CD8-positive, alpha-beta memory T cell (primary cell): Measurements from ENCODE around the gene FAM168A. TPM values are rescaled to one million over a fixed set of nuclear protein-coding genes. Genes with fewer than 3 reads are reported as not detected.

Experiments used
- CTCF ChIA-PET: fragments of 350-600 bp; sonication (Branson Sonifier 250); formaldehyde crosslinking; loops from one replicate; lab custom pipeline; 2021; ENCODE audit warnings: antibody characterized with exemption; lab: Charles Lee
- POLR2A ChIA-PET: fragments of 350-600 bp; sonication (Branson Sonifier 250); formaldehyde crosslinking; loops from one replicate; lab custom pipeline; 2021; ENCODE audit warnings: antibody characterized with exemption; lab: Charles Lee
- DNase-seq, 5 donors: peaks; one replicate each; pipeline versions ENCODE4 v3.0.0 to v3.0.0-alpha.2; 2020 to 2022; ENCODE audit warnings: mixed read lengths in 1 of 5
- H3K27ac ChIP-seq: one replicate; pipeline ENCODE4 v1.7.0; 2013; ENCODE audit warnings: low read depth, mild to moderate bottlenecking, low read length, moderate library complexity
- H3K27me3 ChIP-seq: 2 replicates; pipeline ENCODE4 v1.7.0; 2013; ENCODE audit warnings: low read length, mild to moderate bottlenecking; ENCODE audit not compliant: insufficient read depth, poor library complexity, severe bottlenecking
- H3K36me3 ChIP-seq: 2 replicates; pipeline ENCODE4 v1.7.0; 2013; ENCODE audit warnings: mild to moderate bottlenecking, low read length, moderate library complexity; ENCODE audit not compliant: insufficient read depth
- H3K4me1 ChIP-seq: 2 replicates; pipeline ENCODE4 v1.7.0; 2013; ENCODE audit warnings: mild to moderate bottlenecking, low read length, moderate library complexity; ENCODE audit not compliant: insufficient read depth
- H3K4me3 ChIP-seq: 2 replicates; pipeline ENCODE4 v1.7.0; 2013; ENCODE audit warnings: mild to moderate bottlenecking, low read length
- H3K9me3 ChIP-seq: 2 replicates; pipeline ENCODE4 v1.7.0; 2013; ENCODE audit warnings: mild to moderate bottlenecking, low read length
- H3K27ac Mint-ChIP-seq, 8 donors: one replicate each; pipeline ENCODE4 v1.8.0; 2020 to 2021; ENCODE audit warnings: mixed read lengths in 8 of 8, mild to moderate bottlenecking in 6 of 8, inconsistent platforms in 3 of 8, moderate library complexity in 3 of 8
- H3K27me3 Mint-ChIP-seq, 2 donors: one replicate each; pipeline ENCODE4 v1.8.0; 2020 to 2021; ENCODE audit warnings: mixed read lengths in 2 of 2, mild to moderate bottlenecking in 1 of 2, moderate library complexity in 1 of 2
- H3K36me3 Mint-ChIP-seq, 3 donors: one replicate each; pipeline ENCODE4 v1.8.0; 2020 to 2021; ENCODE audit warnings: mixed read lengths in 3 of 3, inconsistent platforms in 1 of 3, mild to moderate bottlenecking in 1 of 3
- H3K4me1 Mint-ChIP-seq, 3 donors: one replicate each; pipeline ENCODE4 v1.8.0; 2020 to 2021; ENCODE audit warnings: mixed read lengths in 3 of 3, inconsistent platforms in 1 of 3, mild to moderate bottlenecking in 1 of 3
- H3K4me3 Mint-ChIP-seq, 7 donors: one replicate each; pipeline ENCODE4 v1.8.0; 2020 to 2021; ENCODE audit warnings: mixed read lengths in 7 of 7, mild to moderate bottlenecking in 6 of 7, moderate library complexity in 4 of 7, inconsistent platforms in 2 of 7
- H3K9me3 Mint-ChIP-seq, 5 donors: one replicate each; pipeline ENCODE4 v1.8.0; 2020 to 2022; ENCODE audit warnings: mixed read lengths in 5 of 5, mild to moderate bottlenecking in 3 of 5, moderate library complexity in 2 of 5, inconsistent platforms in 1 of 5
- polyA plus RNA-seq: library from polyadenylated mRNA; unstranded; fragments of 300-500 nt; fragmentation: Illumina TruSeq; gene quantifications from one replicate; pipeline ENCODE4 v1.2.3, GENCODE V29; 2021
- total RNA-seq, 2 experiments: library from RNA; stranded (reverse); gene quantifications; one replicate each; pipeline ENCODE4 v1.2.3, GENCODE V29; 2021

FAM168A gene
- total and polyA plus RNA-seq, 3 experiments from 2014 or later = 2.5 to 13.1 (median 11.7) TPM

GRCh38 chr11:73532310-73532709 is 65.6 kb downstream of the FAM168A start:
- Histone ChIP-seq H3K4me3 (no peak overlapping the region), H3K27me3 (no peaks in the 10 kb centered on the region), H3K4me1 (peaks cover 4% of the 10 kb centered on the region), H3K27ac (no peak overlapping the region), H3K9me3 (no peaks in the 10 kb centered on the region), H3K36me3 (no peaks in the 10 kb centered on the region)
- peak overlapping the region in 1 of 8 donors; percentile 48 for H3K27ac Mint-ChIP-seq
- CTCF ChIA-PET = interaction anchor here (1.0 kb wide), 1 partner anchor 128 kb away, joined by 3 read pairs; no protein-coding TSS in a partner anchor
- no peaks in the 10 kb centered on the region for H3K27me3 Mint-ChIP-seq
- H3K9me3 Mint-ChIP-seq = no peaks in the 10 kb centered on the region
- H3K36me3 Mint-ChIP-seq = peaks cover 0 to 4% (median 3%) of the 10 kb centered on the region in 3 donors
- no peak for DNase-seq
- POLR2A ChIA-PET = no interaction called here
- H3K4me1 Mint-ChIP-seq = peaks cover 12 to 33% (median 32%) of the 10 kb centered on the region in 3 donors
- H3K4me3 Mint-ChIP-seq = no peak overlapping the region

GRCh38 chr11:73531386-73531785 is 66.5 kb downstream of the FAM168A start:
- DNase-seq = no peak
- Histone ChIP-seq H3K9me3 (no peaks in the 10 kb centered on the region), H3K27me3 (no peaks in the 10 kb centered on the region), H3K4me3 (no peak overlapping the region), H3K27ac (no peak overlapping the region), H3K4me1 (peaks cover 4% of the 10 kb centered on the region), H3K36me3 (no peaks in the 10 kb centered on the region)
- CTCF ChIA-PET = interaction anchor here (1.0 kb wide), 1 partner anchor 129 kb away, joined by 3 read pairs; no protein-coding TSS in a partner anchor
- Mint-ChIP-seq H3K4me1 (peaks cover 17 to 37% (median 36%) of the 10 kb centered on the region in 3 donors), H3K4me3 (no peak overlapping the region), H3K27me3 (no peaks in the 10 kb centered on the region), H3K9me3 (no peaks in the 10 kb centered on the region), H3K36me3 (no peaks in the 10 kb centered on the region), H3K27ac (peak overlapping the region in 2 of 8 donors; percentile 20 to 61)
- POLR2A ChIA-PET = no interaction called here

GRCh38 chr11:73530109-73530508 is 67.8 kb downstream of the FAM168A start:
- no peaks in the 10 kb centered on the region for H3K9me3 Mint-ChIP-seq
- no peaks in the 10 kb centered on the region for H3K27me3 ChIP-seq
- H3K9me3 ChIP-seq = no peaks in the 10 kb centered on the region
- H3K4me3 ChIP-seq = no peak overlapping the region
- H3K27ac Mint-ChIP-seq = no peak overlapping the region
- H3K27me3 Mint-ChIP-seq = no peaks in the 10 kb centered on the region
- no peak for DNase-seq
- no peaks in the 10 kb centered on the region for H3K36me3 Mint-ChIP-seq
- no peaks in the 10 kb centered on the region for H3K36me3 ChIP-seq
- no peak overlapping the region for H3K27ac ChIP-seq
- H3K4me1 Mint-ChIP-seq = peaks cover 19 to 37% (median 36%) of the 10 kb centered on the region in 3 donors
- ChIA-PET CTCF (no interaction called here), POLR2A (interaction anchor here (0.6 kb wide), 1 partner anchor 190 kb away, joined by 6 read pairs; no protein-coding TSS in a partner anchor)
- H3K4me3 Mint-ChIP-seq = no peak overlapping the region
- H3K4me1 ChIP-seq = peaks cover 4% of the 10 kb centered on the region

- Histone ChIP-seq H3K4me3 (no peak overlapping the region), H3K27me3 (no peaks in the 10 kb centered on the region)
- POLR2A ChIA-PET = no interaction called here
Measured at GRCh38 chr11:73529204-73529530, 68.7 kb downstream of the FAM168A start.

GRCh38 chr11:73528483-73529203 is 69.3 kb downstream of the FAM168A start:
- no peaks in the 10 kb centered on the region for H3K27me3 Mint-ChIP-seq
- peak overlapping the region in 1 of 7 donors; percentile 16 for H3K4me3 Mint-ChIP-seq
- Histone ChIP-seq H3K36me3 (no peaks in the 10 kb centered on the region), H3K27ac (no peak overlapping the region), H3K4me3 (no peak overlapping the region), H3K27me3 (no peaks in the 10 kb centered on the region), H3K9me3 (no peaks in the 10 kb centered on the region), H3K4me1 (peaks cover 4% of the 10 kb centered on the region)
- H3K36me3 Mint-ChIP-seq = no peaks in the 10 kb centered on the region
- H3K4me1 Mint-ChIP-seq = peaks cover 19 to 37% (median 32%) of the 10 kb centered on the region in 3 donors
- ChIA-PET CTCF (no interaction called here), POLR2A (no interaction called here)
- DNase-seq = no peak
- no peaks in the 10 kb centered on the region for H3K9me3 Mint-ChIP-seq
- H3K27ac Mint-ChIP-seq = peak overlapping the region in 1 of 8 donors; percentile 15

More at GRCh38 chr11:73529204-73529530, 68.7 kb downstream of the FAM168A start:
- no peaks in the 10 kb centered on the region for H3K27me3 Mint-ChIP-seq
- H3K36me3 ChIP-seq = no peaks in the 10 kb centered on the region
- H3K27ac Mint-ChIP-seq = peak overlapping the region in 2 of 8 donors; percentile 6 to 15
- no peaks in the 10 kb centered on the region for H3K36me3 Mint-ChIP-seq
- H3K4me1 Mint-ChIP-seq = peaks cover 19 to 37% (median 36%) of the 10 kb centered on the region in 3 donors
- H3K9me3 ChIP-seq = no peaks in the 10 kb centered on the region
- no peaks in the 10 kb centered on the region for H3K9me3 Mint-ChIP-seq
- DNase-seq = no peak
- H3K4me3 Mint-ChIP-seq = no peak overlapping the region
- H3K4me1 ChIP-seq = peaks cover 4% of the 10 kb centered on the region
- CTCF ChIA-PET = no interaction called here
- no peak overlapping the region for H3K27ac ChIP-seq

GRCh38 chr11:73528013-73528412 is 69.9 kb downstream of the FAM168A start:
- Histone ChIP-seq H3K4me3 (no peak overlapping the region), H3K27ac (no peak overlapping the region), H3K27me3 (no peaks in the 10 kb centered on the region), H3K9me3 (no peaks in the 10 kb centered on the region), H3K36me3 (no peaks in the 10 kb centered on the region), H3K4me1 (peaks cover 4% of the 10 kb centered on the region)
- H3K36me3 Mint-ChIP-seq = no peaks in the 10 kb centered on the region
- no peak overlapping the region for H3K4me3 Mint-ChIP-seq
- no peaks in the 10 kb centered on the region for H3K9me3 Mint-ChIP-seq
- peak overlapping the region in 1 of 8 donors; percentile 39 for H3K27ac Mint-ChIP-seq
- H3K4me1 Mint-ChIP-seq = peaks cover 20 to 37% (median 32%) of the 10 kb centered on the region in 3 donors
- no peak for DNase-seq
- no peaks in the 10 kb centered on the region for H3K27me3 Mint-ChIP-seq
- ChIA-PET CTCF (no interaction called here), POLR2A (no interaction called here)

GRCh38 chr11:73525611-73526010 is 72.3 kb downstream of the FAM168A start:
- Mint-ChIP-seq H3K4me1 (peaks cover 26 to 38% (median 36%) of the 10 kb centered on the region in 3 donors), H3K27me3 (no peaks in the 10 kb centered on the region), H3K27ac (no peak overlapping the region), H3K36me3 (no peaks in the 10 kb centered on the region), H3K9me3 (no peaks in the 10 kb centered on the region), H3K4me3 (no peak overlapping the region)
- CTCF ChIA-PET = no interaction called here
- no peak overlapping the region for H3K4me3 ChIP-seq
- H3K9me3 ChIP-seq = no peaks in the 10 kb centered on the region
- POLR2A ChIA-PET = no interaction called here
- no peak for DNase-seq
- H3K27ac ChIP-seq = no peak overlapping the region
- H3K36me3 ChIP-seq = no peaks in the 10 kb centered on the region
- peaks cover 18% of the 10 kb centered on the region for H3K4me1 ChIP-seq
- no peaks in the 10 kb centered on the region for H3K27me3 ChIP-seq

- no peak overlapping the region for H3K4me3 Mint-ChIP-seq
- H3K27me3 Mint-ChIP-seq = no peaks in the 10 kb centered on the region
- H3K27ac Mint-ChIP-seq = peak overlapping the region in 2 of 8 donors; percentile 18 to 62
- no peak for DNase-seq
- H3K4me3 ChIP-seq = no peak overlapping the region
- H3K36me3 Mint-ChIP-seq = no peaks in the 10 kb centered on the region
- ChIA-PET CTCF (no interaction called here), POLR2A (no interaction called here)
- no peaks in the 10 kb centered on the region for H3K36me3 ChIP-seq
- no peaks in the 10 kb centered on the region for H3K9me3 ChIP-seq
- H3K9me3 Mint-ChIP-seq = no peaks in the 10 kb centered on the region
- peaks cover 21% of the 10 kb centered on the region for H3K4me1 ChIP-seq
- peaks cover 26 to 41% (median 39%) of the 10 kb centered on the region in 3 donors for H3K4me1 Mint-ChIP-seq
- H3K27me3 ChIP-seq = no peaks in the 10 kb centered on the region
- H3K27ac ChIP-seq = no peak overlapping the region
Measured at GRCh38 chr11:73524774-73525173, 73.1 kb downstream of the FAM168A start.
